ENCODE results near the gene NDUFAF4.
"Not testable (repeated sequence)": the region's sequence is repeated elsewhere in the genome, so short reads cannot be mapped to it uniquely, and the experiment has no call there.

NDUFAF4 gene

GRCh38 chr6:96900873-96901272 is 3.2 kb upstream of the NDUFAF4 start:
- H3K9me3 ChIP-seq (ENCODE audit: control insufficient read depth in 1 of 2, low read length in 2 of 2): no peaks in the 10 kb centered on the region
- H3K27me3 ChIP-seq (ENCODE audit: control insufficient read depth in 1 of 2, insufficient read depth in 2 of 2, low read length in 2 of 2): no peaks in the 10 kb centered on the region
- no peak overlapping the region for H3K27ac ChIP-seq (ENCODE audit: low read depth, low read length)
- no peaks in the 10 kb centered on the region for H3K36me3 ChIP-seq (ENCODE audit: control insufficient read depth in 1 of 2, insufficient read depth in 2 of 2, low read length in 2 of 2)
- H3K4me3 ChIP-seq (ENCODE audit: low read depth in 1 of 2, low read length in 2 of 2): no peak overlapping the region
- H3K4me1 ChIP-seq (ENCODE audit: control insufficient read depth in 1 of 2, insufficient read depth in 2 of 2, low read length in 2 of 2): peaks cover 19 to 22% of the 10 kb centered on the region in 2 donors
- no peak overlapping the region for H3K9ac ChIP-seq (ENCODE audit: low read depth in 1 of 2, low read length in 2 of 2)

GRCh38 chr6:96899451-96899998 is 1.8 kb upstream of the NDUFAF4 start:
- Histone ChIP-seq H3K4me3 (ENCODE audit: low read depth in 1 of 2, low read length in 2 of 2) (no peak overlapping the region), H3K9me3 (ENCODE audit: control insufficient read depth in 1 of 2, low read length in 2 of 2) (no peaks in the 10 kb centered on the region), H3K27me3 (ENCODE audit: control insufficient read depth in 1 of 2, insufficient read depth in 2 of 2, low read length in 2 of 2) (no peaks in the 10 kb centered on the region), H3K9ac (ENCODE audit: low read depth in 1 of 2, low read length in 2 of 2) (no peak overlapping the region), H3K27ac (ENCODE audit: low read depth, low read length) (no peak overlapping the region), H3K36me3 (ENCODE audit: control insufficient read depth in 1 of 2, insufficient read depth in 2 of 2, low read length in 2 of 2) (peaks cover 0 to 7% of the 10 kb centered on the region in 2 donors), H3K4me1 (ENCODE audit: control insufficient read depth in 1 of 2, insufficient read depth in 2 of 2, low read length in 2 of 2) (peaks cover 21 to 29% of the 10 kb centered on the region in 2 donors)

DNA sequence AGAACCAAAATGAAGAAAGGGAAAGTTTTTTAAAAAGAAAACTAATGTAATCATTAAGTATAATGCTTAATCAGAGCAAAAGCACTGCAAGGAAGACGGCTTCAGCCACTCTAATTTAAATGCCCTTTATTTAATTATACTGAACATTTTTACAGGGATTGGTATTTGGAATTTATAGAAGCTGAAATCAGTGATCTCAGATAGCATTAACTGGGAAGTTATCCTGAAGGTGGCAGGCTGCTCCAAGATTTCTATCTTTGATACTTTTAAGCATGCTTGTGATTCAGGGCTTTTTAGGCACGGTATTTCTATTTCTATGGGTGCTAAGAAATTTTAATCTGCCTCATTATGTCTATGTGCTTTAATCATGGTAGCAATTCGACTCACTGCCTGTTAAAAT is 1.3 kb upstream of the NDUFAF4 start:
- no peak overlapping the region for H3K9ac ChIP-seq (ENCODE audit: low read depth in 1 of 2, low read length in 2 of 2)
- no peaks in the 10 kb centered on the region for H3K27me3 ChIP-seq (ENCODE audit: control insufficient read depth in 1 of 2, insufficient read depth in 2 of 2, low read length in 2 of 2)
- no peaks in the 10 kb centered on the region for H3K9me3 ChIP-seq (ENCODE audit: control insufficient read depth in 1 of 2, low read length in 2 of 2)
- no peak overlapping the region for H3K4me3 ChIP-seq (ENCODE audit: low read depth in 1 of 2, low read length in 2 of 2)
- peaks cover 0 to 13% of the 10 kb centered on the region in 2 donors for H3K36me3 ChIP-seq (ENCODE audit: control insufficient read depth in 1 of 2, insufficient read depth in 2 of 2, low read length in 2 of 2)
- H3K27ac ChIP-seq (ENCODE audit: low read depth, low read length): no peak overlapping the region
- H3K4me1 ChIP-seq (ENCODE audit: control insufficient read depth in 1 of 2, insufficient read depth in 2 of 2, low read length in 2 of 2): peaks cover 21 to 29% of the 10 kb centered on the region in 2 donors

DNA sequence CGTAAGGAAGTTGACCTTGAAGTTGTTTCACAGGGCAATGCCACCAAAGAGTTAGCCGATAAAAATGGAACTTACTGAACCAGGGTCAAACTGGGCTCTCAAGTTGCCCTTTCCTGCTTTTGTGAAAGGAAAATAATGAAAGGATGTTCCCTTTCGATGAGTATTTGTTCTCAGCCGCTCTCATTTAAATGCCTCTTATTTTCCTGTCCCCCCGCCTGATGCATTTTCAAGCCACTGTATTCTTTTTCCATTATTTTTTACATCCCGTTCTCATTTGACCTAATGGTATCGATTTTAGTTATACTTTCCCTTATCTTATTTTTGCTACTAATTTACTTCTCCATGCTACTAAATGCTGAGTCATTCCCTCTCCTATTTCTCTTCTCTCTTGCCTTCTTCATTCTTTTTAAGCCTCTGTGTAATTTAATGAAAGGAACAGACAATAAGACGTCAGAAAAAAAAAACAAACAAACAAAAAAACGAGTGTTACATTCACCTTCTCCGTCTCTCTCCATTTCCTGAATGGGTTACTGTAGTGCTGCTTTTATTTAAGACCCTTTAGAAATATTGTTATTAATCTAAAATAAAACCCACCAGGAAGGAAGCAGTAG is 655 bp upstream of the NDUFAF4 start:
- Histone ChIP-seq H3K27ac (ENCODE audit: low read depth, low read length) (peak overlapping the region; percentile 77), H3K4me1 (ENCODE audit: control insufficient read depth in 1 of 2, insufficient read depth in 2 of 2, low read length in 2 of 2) (peaks cover 21 to 29% of the 10 kb centered on the region in 2 donors), H3K9ac (ENCODE audit: low read depth in 1 of 2, low read length in 2 of 2) (peak overlapping the region; percentile 7 to 83)

GRCh38 chr6:96889146-96889545 is 8.5 kb downstream of the NDUFAF4 start:
- H3K27me3 ChIP-seq (ENCODE audit: control insufficient read depth in 1 of 2, insufficient read depth in 2 of 2, low read length in 2 of 2): no peaks in the 10 kb centered on the region
- no peak overlapping the region for H3K9ac ChIP-seq (ENCODE audit: low read depth in 1 of 2, low read length in 2 of 2)
- H3K4me3 ChIP-seq (ENCODE audit: low read depth in 1 of 2, low read length in 2 of 2): no peak overlapping the region
- no peaks in the 10 kb centered on the region for H3K4me1 ChIP-seq (ENCODE audit: control insufficient read depth in 1 of 2, insufficient read depth in 2 of 2, low read length in 2 of 2)
- H3K27ac ChIP-seq (ENCODE audit: low read depth, low read length): no peak overlapping the region
- no peaks in the 10 kb centered on the region for H3K9me3 ChIP-seq (ENCODE audit: control insufficient read depth in 1 of 2, low read length in 2 of 2)
- peaks cover 7 to 38% of the 10 kb centered on the region in 2 donors for H3K36me3 ChIP-seq (ENCODE audit: control insufficient read depth in 1 of 2, insufficient read depth in 2 of 2, low read length in 2 of 2)

More for the DNA sequence above, 655 bp upstream of the NDUFAF4 start:
- Histone ChIP-seq H3K27me3 (ENCODE audit: control insufficient read depth in 1 of 2, insufficient read depth in 2 of 2, low read length in 2 of 2) (no peaks in the 10 kb centered on the region), H3K36me3 (ENCODE audit: control insufficient read depth in 1 of 2, insufficient read depth in 2 of 2, low read length in 2 of 2) (peaks cover 0 to 17% of the 10 kb centered on the region in 2 donors), H3K4me3 (ENCODE audit: low read depth in 1 of 2, low read length in 2 of 2) (peak overlapping the region; percentile 75 to 92), H3K9me3 (ENCODE audit: control insufficient read depth in 1 of 2, low read length in 2 of 2) (no peaks in the 10 kb centered on the region)

- Histone ChIP-seq H3K27ac (ENCODE audit: low read depth, low read length) (no peak overlapping the region), H3K9me3 (ENCODE audit: control insufficient read depth in 1 of 2, low read length in 2 of 2) (no peaks in the 10 kb centered on the region), H3K4me1 (ENCODE audit: control insufficient read depth in 1 of 2, insufficient read depth in 2 of 2, low read length in 2 of 2) (no peaks in the 10 kb centered on the region), H3K36me3 (ENCODE audit: control insufficient read depth in 1 of 2, insufficient read depth in 2 of 2, low read length in 2 of 2) (peaks cover 7 to 34% of the 10 kb centered on the region in 2 donors), H3K27me3 (ENCODE audit: control insufficient read depth in 1 of 2, insufficient read depth in 2 of 2, low read length in 2 of 2) (no peaks in the 10 kb centered on the region), H3K9ac (ENCODE audit: low read depth in 1 of 2, low read length in 2 of 2) (no peak overlapping the region), H3K4me3 (ENCODE audit: low read depth in 1 of 2, low read length in 2 of 2) (no peak overlapping the region)
Observed at GRCh38 chr6:96888745-96889144, 8.9 kb downstream of the NDUFAF4 start.

- Histone ChIP-seq H3K4me3 (ENCODE audit: low read depth in 1 of 2, low read length in 2 of 2) (no peak overlapping the region), H3K4me1 (ENCODE audit: control insufficient read depth in 1 of 2, insufficient read depth in 2 of 2, low read length in 2 of 2) (no peaks in the 10 kb centered on the region), H3K36me3 (ENCODE audit: control insufficient read depth in 1 of 2, insufficient read depth in 2 of 2, low read length in 2 of 2) (peaks cover 0 to 15% of the 10 kb centered on the region in 2 donors), H3K9ac (ENCODE audit: low read depth in 1 of 2, low read length in 2 of 2) (no peak overlapping the region), H3K27ac (ENCODE audit: low read depth, low read length) (no peak overlapping the region), H3K9me3 (ENCODE audit: control insufficient read depth in 1 of 2, low read length in 2 of 2) (no peaks in the 10 kb centered on the region), H3K27me3 (ENCODE audit: control insufficient read depth in 1 of 2, insufficient read depth in 2 of 2, low read length in 2 of 2) (no peaks in the 10 kb centered on the region)
Observed at GRCh38 chr6:96886519-96886918, 11.2 kb downstream of the NDUFAF4 start.

GRCh38 chr6:96885187-96885631 is 12.5 kb downstream of the NDUFAF4 start:
- H3K36me3 ChIP-seq (ENCODE audit: control insufficient read depth in 1 of 2, insufficient read depth in 2 of 2, low read length in 2 of 2); H3K4me1 ChIP-seq (ENCODE audit: control insufficient read depth in 1 of 2, insufficient read depth in 2 of 2, low read length in 2 of 2); H3K27me3 ChIP-seq (ENCODE audit: control insufficient read depth in 1 of 2, insufficient read depth in 2 of 2, low read length in 2 of 2); H3K9me3 ChIP-seq (ENCODE audit: control insufficient read depth in 1 of 2, low read length in 2 of 2); H3K9ac ChIP-seq (ENCODE audit: low read depth in 1 of 2, low read length in 2 of 2); H3K27ac ChIP-seq (ENCODE audit: low read depth, low read length): not testable (repeated sequence)
- H3K4me3 ChIP-seq (ENCODE audit: low read depth in 1 of 2, low read length in 2 of 2): peak overlapping the region; percentile 1 to 58

DNA sequence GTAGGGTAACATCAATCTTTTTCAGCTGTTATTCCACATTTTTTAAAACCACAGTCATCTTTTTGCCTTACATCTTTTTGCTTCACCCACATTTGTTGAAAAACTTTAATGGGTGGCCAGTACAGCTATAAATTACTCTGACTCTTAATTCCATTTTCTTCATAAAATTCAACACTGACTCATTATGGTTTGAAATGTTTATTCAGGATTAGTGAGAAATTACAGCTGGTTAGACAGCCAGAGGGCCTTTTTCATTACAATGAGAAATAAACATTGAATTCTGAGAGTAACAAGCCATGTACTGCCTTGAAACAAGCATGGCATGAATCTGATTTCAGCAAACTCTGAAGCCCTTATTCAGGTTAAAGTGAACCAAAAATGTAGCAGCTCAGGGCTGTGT is 19.5 kb downstream of the NDUFAF4 start:
- no peak overlapping the region for H3K27ac ChIP-seq (ENCODE audit: low read depth, low read length)
- no peaks in the 10 kb centered on the region for H3K9me3 ChIP-seq (ENCODE audit: control insufficient read depth in 1 of 2, low read length in 2 of 2)
- H3K9ac ChIP-seq (ENCODE audit: low read depth in 1 of 2, low read length in 2 of 2): no peak overlapping the region
- no peaks in the 10 kb centered on the region for H3K36me3 ChIP-seq (ENCODE audit: control insufficient read depth in 1 of 2, insufficient read depth in 2 of 2, low read length in 2 of 2)
- H3K4me1 ChIP-seq (ENCODE audit: control insufficient read depth in 1 of 2, insufficient read depth in 2 of 2, low read length in 2 of 2): no peaks in the 10 kb centered on the region
- H3K4me3 ChIP-seq (ENCODE audit: low read depth in 1 of 2, low read length in 2 of 2): no peak overlapping the region
- H3K27me3 ChIP-seq (ENCODE audit: control insufficient read depth in 1 of 2, insufficient read depth in 2 of 2, low read length in 2 of 2): no peaks in the 10 kb centered on the region

- H3K36me3 ChIP-seq (ENCODE audit: control insufficient read depth in 1 of 2, insufficient read depth in 2 of 2, low read length in 2 of 2): no peaks in the 10 kb centered on the region
- no peak overlapping the region for H3K27ac ChIP-seq (ENCODE audit: low read depth, low read length)
- no peaks in the 10 kb centered on the region for H3K4me1 ChIP-seq (ENCODE audit: control insufficient read depth in 1 of 2, insufficient read depth in 2 of 2, low read length in 2 of 2)
- no peaks in the 10 kb centered on the region for H3K9me3 ChIP-seq (ENCODE audit: control insufficient read depth in 1 of 2, low read length in 2 of 2)
- H3K4me3 ChIP-seq (ENCODE audit: low read depth in 1 of 2, low read length in 2 of 2): no peak overlapping the region
- no peaks in the 10 kb centered on the region for H3K27me3 ChIP-seq (ENCODE audit: control insufficient read depth in 1 of 2, insufficient read depth in 2 of 2, low read length in 2 of 2)
- no peak overlapping the region for H3K9ac ChIP-seq (ENCODE audit: low read depth in 1 of 2, low read length in 2 of 2)
Observed at GRCh38 chr6:96876886-96877545, 20.7 kb downstream of the NDUFAF4 start.

Data from duodenal mucosa (tissue), 2 donors.